Measurements from ENCODE around the gene TKT. TPM values are rescaled to one million over a fixed set of nuclear protein-coding genes. Genes with fewer than 3 reads are reported as not detected.

The TKT gene
- total and polyA plus RNA-seq, 8 donors = 84.9 to 385 (median 140) TPM

DNA sequence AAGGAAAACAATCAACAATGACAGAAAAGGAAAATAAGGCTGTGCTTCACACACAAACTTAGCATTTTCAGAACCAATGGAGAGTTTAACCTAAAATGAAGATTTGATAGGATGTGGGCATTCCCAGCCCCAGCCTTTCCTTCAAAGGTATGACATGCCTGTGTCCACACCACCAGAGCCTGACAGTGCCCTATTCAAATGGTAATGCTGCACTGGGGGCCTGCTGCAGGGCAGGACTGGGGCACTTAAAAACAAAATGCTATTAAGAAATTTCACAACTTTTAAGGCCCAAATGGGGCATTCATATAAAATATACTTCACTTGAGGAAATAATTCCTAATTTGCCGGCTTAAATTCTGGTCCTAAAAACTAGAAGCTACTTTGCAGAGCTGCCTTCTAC, 30.9 kb upstream of the TKT start:
- no peak for TF ChIP-seq EP300 (IDR thresholded peaks at IDR 0.05)
- Histone ChIP-seq H3K9me3 (no peaks in the 10 kb centered on the region), H3K4me1 (peaks cover 0 to 19% (median 4%) of the 10 kb centered on the region in 4 donors), H3K36me3 (peaks cover 11 to 84% (median 78%) of the 10 kb centered on the region in 4 donors), H3K4me3 (no peak overlapping the region), H3K27me3 (no peaks in the 10 kb centered on the region), H3K27ac (peak overlapping the region in 1 of 5 donors; percentile 60)
- 46 to 78% (median 70%) methylated on average over 1 of the region's 1 CpG for WGBS, 5 donors
- DNase-seq = no peak
- intact Hi-C loops (cut with DNase I; ENCODE audit: low total_unique reads) = no loop called here

GRCh38 chr3:53282581-53282980, 26.8 kb upstream of the TKT start:
- no peak overlapping the region for H3K27ac ChIP-seq
- 90 to 97% (median 94%) methylated on average over 8 of the region's 8 CpGs for WGBS, 5 donors
- H3K36me3 ChIP-seq = peaks cover 2 to 56% (median 44%) of the 10 kb centered on the region in 4 donors
- no peaks in the 10 kb centered on the region for H3K27me3 ChIP-seq
- peaks cover 0 to 7% (median 2%) of the 10 kb centered on the region in 4 donors for H3K4me1 ChIP-seq
- intact Hi-C loops (cut with DNase I; ENCODE audit: low total_unique reads) = no loop called here
- TF ChIP-seq POLR2A (IDR thresholded peaks at IDR 0.05) (no peak), CTCF (IDR thresholded peaks at IDR 0.05) (no peak), EP300 (IDR thresholded peaks at IDR 0.05) (no peak), POLR2AphosphoS5 (IDR thresholded peaks at IDR 0.05) (no peak)
- no peak overlapping the region for H3K4me3 ChIP-seq
- no peaks in the 10 kb centered on the region for H3K9me3 ChIP-seq
- DNase-seq = no peak

- no peak overlapping the region for H3K4me3 ChIP-seq
- H3K36me3 ChIP-seq = peaks cover 0 to 17% (median 5%) of the 10 kb centered on the region in 4 donors
- no peaks in the 10 kb centered on the region for H3K4me1 ChIP-seq
- H3K27ac ChIP-seq = no peak overlapping the region
- H3K9me3 ChIP-seq = no peaks in the 10 kb centered on the region
- intact Hi-C loops (cut with DNase I; ENCODE audit: low total_unique reads) = no loop called here
- WGBS, 5 donors = 67 to 79% (median 76%) methylated on average over 4 of the region's 4 CpGs
- H3K27me3 ChIP-seq = no peaks in the 10 kb centered on the region
- no peak for DNase-seq
- TF ChIP-seq POLR2AphosphoS5 (IDR thresholded peaks at IDR 0.05) (no peak), EP300 (IDR thresholded peaks at IDR 0.05) (no peak), CTCF (IDR thresholded peaks at IDR 0.05) (no peak), POLR2A (IDR thresholded peaks at IDR 0.05) (no peak)
Observed at GRCh38 chr3:53278667-53279066, 22.8 kb upstream of the TKT start.

GRCh38 chr3:53274938-53275605, 19.2 kb upstream of the TKT start:
- Histone ChIP-seq H3K27ac (no peak overlapping the region), H3K36me3 (no peaks in the 10 kb centered on the region), H3K4me1 (peaks cover 9 to 13% (median 10%) of the 10 kb centered on the region in 4 donors), H3K4me3 (no peak overlapping the region), H3K27me3 (no peaks in the 10 kb centered on the region), H3K9me3 (no peaks in the 10 kb centered on the region)
- DNase-seq = peak in 1 of 2 donors; percentile 42
- 56 to 60% (median 56%) methylated on average over 5 of the region's 5 CpGs for WGBS, 5 donors
- intact Hi-C loops (cut with DNase I; ENCODE audit: low total_unique reads) = no loop called here
- no peak for TF ChIP-seq POLR2AphosphoS5 (IDR thresholded peaks at IDR 0.05)
- TF ChIP-seq EP300 (IDR thresholded peaks at IDR 0.05) = no peak
- no peak for TF ChIP-seq POLR2A (IDR thresholded peaks at IDR 0.05)
- no peak for TF ChIP-seq CTCF (IDR thresholded peaks at IDR 0.05)

DNA sequence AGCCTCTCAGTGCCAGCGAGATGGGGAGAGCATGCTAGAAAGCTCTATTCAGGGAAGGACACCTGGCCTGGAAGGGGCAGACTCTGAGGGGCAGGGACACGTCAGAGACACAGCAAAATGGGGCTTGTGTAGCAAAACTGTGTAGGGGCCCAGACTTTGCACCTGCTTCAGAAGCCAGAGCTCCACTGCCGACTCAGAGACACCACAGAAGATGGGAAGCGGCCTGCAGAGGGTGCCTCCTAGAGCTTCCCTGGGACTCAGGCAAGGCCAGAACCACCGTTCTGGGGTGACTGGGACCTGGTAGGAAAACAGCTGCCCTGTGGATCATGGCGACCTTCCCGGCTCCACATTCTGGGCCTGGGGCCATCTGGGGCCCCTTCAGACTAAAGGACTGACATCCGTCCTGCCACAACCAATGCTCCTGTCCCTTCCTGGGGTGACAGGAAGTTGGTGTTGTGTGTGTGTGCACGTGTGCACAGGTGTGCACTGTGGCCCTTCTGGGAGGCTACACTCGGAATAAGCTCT, 17.4 kb upstream of the TKT start:
- Histone ChIP-seq H3K4me1 (peaks cover 19 to 32% (median 22%) of the 10 kb centered on the region in 4 donors), H3K27me3 (no peaks in the 10 kb centered on the region), H3K36me3 (no peaks in the 10 kb centered on the region), H3K9me3 (no peaks in the 10 kb centered on the region), H3K4me3 (no peak overlapping the region), H3K27ac (no peak overlapping the region)
- TF ChIP-seq CTCF (IDR thresholded peaks at IDR 0.05) (no peak), POLR2AphosphoS5 (IDR thresholded peaks at IDR 0.05) (no peak), POLR2A (IDR thresholded peaks at IDR 0.05) (no peak), EP300 (IDR thresholded peaks at IDR 0.05) (no peak)
- intact Hi-C loops (cut with DNase I; ENCODE audit: low total_unique reads) = no loop called here
- WGBS, 5 donors = 81 to 89% (median 88%) methylated on average over 6 to 10 of the region's 10 CpGs
- no peak for DNase-seq

All from stomach (tissue), 9 donors.